Measurements from ENCODE around the gene TMEM18.
"Not testable (repeated sequence)": the region's sequence is repeated elsewhere in the genome, so short reads cannot be mapped to it uniquely, and the experiment has no call there.

Gene TMEM18

GRCh38 chr2:708667-709066 lies 31.5 kb upstream of the TMEM18 start:
- TF ChIP-seq CTCF (IDR thresholded peaks at IDR 0.05; ENCODE audit: low read depth, low read length, missing control alignments), result no peak
- DNase-seq (ENCODE audit: low read depth), result no peak
- no peak overlapping the region for H3K4me3 ChIP-seq (ENCODE audit: low read depth, low read length)

GRCh38 chr2:705971-706511 lies 28.8 kb upstream of the TMEM18 start:
- TF ChIP-seq CTCF (IDR thresholded peaks at IDR 0.05; ENCODE audit: low read depth, low read length, missing control alignments), result no peak

GRCh38 chr2:702765-703164 lies 25.6 kb upstream of the TMEM18 start:
- DNase-seq (ENCODE audit: low read depth); H3K4me3 ChIP-seq (ENCODE audit: low read depth, low read length): not testable (repeated sequence)

More at GRCh38 chr2:705971-706511, 28.8 kb upstream of the TMEM18 start:
- H3K4me3 ChIP-seq (ENCODE audit: low read depth, low read length), result no peak overlapping the region
- DNase-seq (ENCODE audit: low read depth), result peak; percentile 33

- H3K4me3 ChIP-seq (ENCODE audit: low read depth, low read length), result no peak overlapping the region
- no peak for DNase-seq (ENCODE audit: low read depth)
- TF ChIP-seq CTCF (IDR thresholded peaks at IDR 0.05; ENCODE audit: low read depth, low read length, missing control alignments), result no peak
These were observed 19.9 kb upstream of the TMEM18 start for GRCh38 chr2:696999-697627.

- DNase-seq (ENCODE audit: low read depth), result no peak
- no peak overlapping the region for H3K4me3 ChIP-seq (ENCODE audit: low read depth, low read length)
- no peak for TF ChIP-seq CTCF (IDR thresholded peaks at IDR 0.05; ENCODE audit: low read depth, low read length, missing control alignments)
These were observed 19.3 kb upstream of the TMEM18 start for GRCh38 chr2:696463-696862.

- no peak for TF ChIP-seq CTCF (IDR thresholded peaks at IDR 0.05; ENCODE audit: low read depth, low read length, missing control alignments)
- no peak for DNase-seq (ENCODE audit: low read depth)
- no peak overlapping the region for H3K4me3 ChIP-seq (ENCODE audit: low read depth, low read length)
These were observed 17.8 kb upstream of the TMEM18 start for GRCh38 chr2:694906-695510.

- no peak overlapping the region for H3K4me3 ChIP-seq (ENCODE audit: low read depth, low read length)
- no peak for DNase-seq (ENCODE audit: low read depth)
- no peak for TF ChIP-seq CTCF (IDR thresholded peaks at IDR 0.05; ENCODE audit: low read depth, low read length, missing control alignments)
These were observed 17.0 kb upstream of the TMEM18 start for GRCh38 chr2:694174-694573.
